ENCODE results near the gene FAM83C.

- no peak for TF ChIP-seq CTCF (IDR thresholded peaks at IDR 0.05)
- no peak for TF ChIP-seq EZH2 (IDR thresholded peaks at IDR 0.05; ENCODE audit: borderline replicate concordance, insufficient read depth, low read depth, low read length, poor library complexity, severe bottlenecking)
Observed at GRCh38 chr20:35246723-35247122, 45.5 kb downstream of the FAM83C start.
